NCI-H2107 treated with DMSO at 0.1 percent for 48 hours (cell line): ENCODE data around the gene LPAR3.

Experiments
- DNase-seq: peaks from one replicate; lab custom pipeline; 2025; ENCODE audit not compliant: unreplicated experiment; lab: John Stamatoyannopoulos, UW

The LPAR3 gene

DNA sequence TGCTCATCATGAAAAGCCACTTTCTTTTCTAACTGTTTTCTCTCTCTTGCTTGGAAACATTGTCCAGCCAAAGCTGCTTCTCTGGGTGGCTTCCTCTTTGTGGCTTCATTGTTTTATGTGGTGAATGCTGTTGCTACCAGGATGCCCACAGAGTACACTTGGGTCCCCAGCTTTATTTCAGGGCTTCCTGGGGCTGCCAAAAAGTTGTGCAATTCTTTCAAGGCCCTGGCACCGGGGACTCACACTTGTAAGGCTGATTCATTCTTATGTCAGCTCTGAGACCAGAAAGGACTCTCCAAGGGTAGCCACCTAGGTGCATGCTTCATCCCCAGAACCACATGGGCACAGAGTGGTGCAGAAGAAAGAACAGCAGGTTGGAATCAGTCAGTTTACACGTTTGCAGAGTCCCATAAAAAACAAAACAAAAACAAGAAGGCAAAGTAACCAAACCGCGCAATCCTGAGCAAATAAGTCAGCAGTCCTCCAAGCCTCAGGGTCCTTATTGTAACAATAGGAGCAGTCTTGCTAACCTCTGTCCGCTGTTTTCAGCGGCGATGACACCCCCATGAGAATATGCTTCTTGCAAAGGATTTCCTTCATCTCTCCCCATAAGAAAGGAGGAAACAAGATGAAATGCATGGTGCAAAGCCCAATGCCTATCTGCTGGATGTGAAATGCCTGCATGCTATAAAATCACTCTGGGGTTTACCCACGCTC lies 112.8 kb downstream of the LPAR3 start:
- no peak for DNase-seq

DNA sequence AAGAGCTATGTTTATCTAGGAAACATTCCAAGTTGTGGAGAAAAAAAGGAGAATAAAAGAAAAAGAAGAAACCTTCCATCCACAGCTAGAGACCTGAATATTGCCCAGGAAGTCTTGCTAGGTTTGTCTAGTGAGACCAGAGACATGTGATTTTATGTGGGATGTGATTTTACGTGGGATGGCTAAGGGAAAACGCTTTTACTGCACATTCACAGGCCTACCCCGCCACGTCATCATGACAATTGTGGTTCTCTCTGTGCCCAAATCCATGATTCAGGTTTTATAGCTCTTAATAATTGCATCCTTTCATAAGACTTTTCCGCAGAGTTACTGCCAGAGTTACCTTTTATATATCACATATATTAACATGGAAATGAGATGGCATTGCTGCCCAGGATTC lies 116.4 kb downstream of the LPAR3 start:
- no peak for DNase-seq

DNA sequence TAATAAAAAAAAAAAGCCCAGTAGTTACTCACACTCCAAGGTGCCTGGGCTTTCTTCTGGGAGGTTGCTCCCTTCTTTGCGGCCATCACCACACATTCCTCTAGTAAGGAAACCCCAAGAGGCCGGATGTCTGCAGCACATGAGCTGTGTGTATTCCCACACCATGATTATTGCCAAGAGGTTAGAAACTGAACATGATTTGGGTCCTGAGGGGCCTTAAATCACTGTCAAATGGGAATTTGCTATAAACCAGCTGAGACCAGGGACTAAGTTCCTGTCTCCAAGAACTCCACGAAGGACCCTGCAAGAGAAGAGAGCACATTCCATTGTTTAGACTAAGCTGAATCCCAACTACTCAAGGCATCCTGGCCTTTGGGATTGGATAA lies 117.5 kb downstream of the LPAR3 start:
- no peak for DNase-seq

DNA sequence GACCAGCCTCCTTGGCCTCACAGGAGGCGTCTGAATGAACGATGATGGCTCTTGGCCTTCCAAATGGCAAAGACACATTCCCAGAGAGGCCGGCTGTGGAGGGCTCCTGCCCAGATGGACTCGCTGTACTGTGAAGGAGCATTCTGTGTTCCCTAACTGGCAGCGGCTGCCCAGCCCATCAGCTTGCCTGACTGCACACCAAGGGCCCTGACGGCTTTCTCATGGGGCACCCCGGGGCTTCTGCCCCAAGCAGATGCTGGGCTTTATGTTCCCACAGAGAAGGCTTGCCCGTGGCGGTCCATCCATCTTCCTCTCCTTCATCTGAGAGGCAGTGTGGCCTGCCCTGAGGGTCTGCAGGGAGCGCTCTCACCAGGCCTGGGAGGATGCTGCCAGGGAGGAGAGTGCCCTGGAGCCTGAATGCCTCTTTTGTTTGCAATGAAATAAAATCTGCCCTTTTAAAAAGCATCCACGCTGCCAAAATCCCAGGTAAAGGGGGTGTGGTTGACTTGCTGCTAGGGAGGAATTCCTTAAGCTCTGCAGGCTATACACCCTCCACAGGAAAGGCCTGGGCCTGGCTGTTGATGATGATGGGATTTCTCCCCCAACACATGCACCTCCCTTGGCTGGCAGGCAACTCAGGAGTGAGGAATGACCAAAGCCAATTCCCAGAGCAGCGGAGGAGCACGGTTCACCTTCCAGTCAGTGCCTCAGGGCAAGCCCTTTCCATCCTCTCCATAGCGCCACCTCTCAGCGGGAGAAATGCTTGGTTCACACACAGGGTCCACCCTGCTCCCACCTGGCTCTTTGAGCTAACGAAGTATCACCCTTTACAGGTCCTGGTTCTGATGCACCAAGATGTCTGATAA lies 118.1 kb downstream of the LPAR3 start:
- DNase-seq, result peak; percentile 72

DNA sequence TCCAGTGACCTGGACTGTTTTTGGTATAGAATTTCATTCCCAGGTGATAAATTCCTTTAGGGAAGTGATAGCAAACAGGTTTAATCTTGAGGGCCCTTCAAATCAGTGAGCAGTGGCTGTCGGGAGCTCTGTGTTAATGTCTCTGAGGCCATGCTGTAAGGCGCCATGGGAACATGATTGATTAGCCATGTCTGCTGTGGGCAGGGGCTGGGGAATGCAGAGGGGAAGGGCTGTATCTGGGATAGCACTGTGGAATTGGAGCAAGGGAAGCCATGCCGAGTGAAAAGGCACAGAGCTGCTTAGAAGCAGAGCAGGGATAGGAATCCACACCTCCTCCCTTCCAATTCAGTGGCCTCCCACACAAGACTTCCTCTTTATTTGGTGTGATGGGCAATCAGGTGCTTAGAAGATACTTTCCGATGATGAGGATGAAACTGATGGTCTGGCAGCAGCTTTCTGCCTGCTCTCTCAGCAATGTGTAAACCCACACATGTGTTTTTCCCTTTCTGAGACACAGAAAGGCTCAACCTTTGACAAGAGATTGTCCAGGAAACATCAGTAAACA lies 119.0 kb downstream of the LPAR3 start:
- DNase-seq, result no peak

GRCh38 chr1:84773195-84773594 lies 119.8 kb downstream of the LPAR3 start:
- no peak for DNase-seq

DNA sequence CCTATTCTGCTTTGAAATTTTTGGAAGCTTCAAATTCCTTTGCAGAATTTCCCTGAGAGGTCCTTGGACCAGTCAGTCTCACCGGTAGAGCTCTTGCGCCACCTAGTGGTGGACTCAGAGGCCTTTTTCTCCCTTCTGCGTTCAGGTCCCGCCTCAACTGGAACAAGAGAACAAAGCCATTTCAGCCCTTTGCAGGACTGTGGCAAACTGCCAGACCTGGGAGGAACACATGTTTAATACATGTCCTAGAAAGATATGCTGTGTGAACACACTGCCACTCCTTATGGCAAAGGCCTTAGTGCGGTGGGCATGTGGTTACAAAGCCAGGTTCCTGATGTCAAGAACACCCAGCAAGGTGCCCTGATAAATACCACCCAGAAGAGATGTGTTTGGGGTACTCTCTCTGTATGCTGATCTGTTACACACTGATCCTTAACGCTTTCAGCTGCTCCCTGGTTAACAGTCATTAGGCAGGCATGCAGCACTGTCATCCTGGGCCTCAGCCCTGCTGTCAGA lies 120.5 kb downstream of the LPAR3 start:
- DNase-seq, result peak; percentile 71

GRCh38 chr1:84771895-84772294 lies 121.1 kb downstream of the LPAR3 start:
- no peak for DNase-seq

DNA sequence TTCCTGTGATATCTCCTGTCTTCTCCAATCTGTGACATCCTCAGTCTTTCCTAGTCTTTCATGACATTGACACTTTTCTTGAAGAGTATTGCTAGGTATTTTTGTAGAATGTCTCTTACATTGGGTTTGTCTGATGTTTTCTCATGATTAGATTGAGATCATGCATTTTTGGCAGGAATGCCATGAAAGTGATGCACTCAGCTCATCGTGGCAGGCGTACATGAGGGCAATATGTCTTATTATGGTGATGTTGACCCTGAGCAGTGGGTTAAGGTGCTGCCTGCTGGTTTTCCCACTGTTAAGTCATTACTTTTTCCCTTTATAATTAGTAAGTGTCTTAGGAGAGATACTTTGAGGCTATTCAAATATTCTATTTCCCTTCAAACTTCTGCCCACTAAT lies 122.5 kb downstream of the LPAR3 start:
- DNase-seq, result no peak

- no peak for DNase-seq
Observed at GRCh38 chr1:84769636-84770035, 123.4 kb downstream of the LPAR3 start.

DNA sequence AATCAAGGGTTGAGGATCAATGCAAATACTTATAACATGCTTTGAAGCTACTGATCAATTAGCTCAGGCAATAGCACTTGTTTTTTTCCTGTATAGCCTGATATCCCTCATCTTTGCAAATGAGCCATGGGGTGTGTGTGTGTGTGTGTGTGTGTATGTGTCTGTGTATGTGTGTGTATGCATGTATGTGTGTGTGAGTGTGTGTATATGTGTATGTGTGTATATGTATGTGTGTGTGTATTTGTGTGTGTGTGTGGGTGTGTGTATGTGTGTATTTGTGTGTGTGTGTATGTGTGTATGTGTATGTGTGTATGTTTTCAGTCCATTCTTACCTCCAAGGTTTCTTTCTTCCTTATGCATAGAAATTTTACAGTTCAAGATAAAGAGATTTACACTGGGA lies 124.4 kb downstream of the LPAR3 start:
- DNase-seq, result no peak

GRCh38 chr1:84763912-84764680 lies 128.9 kb downstream of the LPAR3 start:
- DNase-seq, result no peak

DNA sequence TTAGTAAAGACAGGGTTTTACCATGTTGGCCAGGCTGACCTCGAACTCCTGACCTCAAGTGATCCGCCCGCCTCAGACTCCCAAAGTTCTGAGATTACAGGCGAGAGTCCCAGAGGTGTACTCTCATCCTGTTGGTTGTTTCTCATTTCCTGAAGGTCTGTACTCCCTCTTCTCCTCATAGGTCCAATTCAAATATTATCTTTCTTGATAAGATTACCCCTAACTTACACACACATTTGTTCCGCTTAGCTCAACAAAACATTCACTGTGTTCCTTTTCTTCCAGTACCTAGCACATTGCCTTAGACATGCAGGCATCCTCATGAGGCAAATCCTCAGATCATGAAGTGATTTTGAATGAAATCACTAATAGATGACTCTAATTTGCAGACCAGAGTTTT lies 130.3 kb downstream of the LPAR3 start:
- no peak for DNase-seq
